Loucy (cell line): ENCODE results near the gene CENPS.

Source experiments
- H2AFZ ChIP-seq: fragments of 200-600 bp; sonication (generic); 2 replicates; pipeline ENCODE4 v1.6.0; 2016; ENCODE audit warnings: antibody characterized with exemption, mild to moderate bottlenecking, low read length, moderate library complexity
- H3F3A ChIP-seq: fragments of 200-600 bp; 2 replicates; pipeline ENCODE4 v1.6.0; 2016; ENCODE audit warnings: antibody characterized with exemption, low read depth, mild to moderate bottlenecking
- H3K27me3 ChIP-seq: fragments of 200-600 bp; sonication (generic); 2 replicates; pipeline ENCODE4 v1.6.1; 2014; ENCODE audit warnings: low read length, mild to moderate bottlenecking; ENCODE audit not compliant: insufficient read depth, poor library complexity, severe bottlenecking
- H3K36me3 ChIP-seq: fragments of 200-600 bp; sonication (generic); 2 replicates; pipeline ENCODE4 v1.6.1; 2016; ENCODE audit warnings: low read length; ENCODE audit not compliant: insufficient read depth
- H3K4me1 ChIP-seq: fragments of 200-600 bp; sonication (generic); 2 replicates; pipeline ENCODE4 v1.5.1; 2014; ENCODE audit warnings: low read length, mild to moderate bottlenecking; ENCODE audit not compliant: insufficient read depth, poor library complexity, severe bottlenecking
- H3K4me2 ChIP-seq: fragments of 200-600 bp; sonication (generic); 2 replicates; pipeline ENCODE4 v1.6.0; 2014; ENCODE audit warnings: antibody characterized with exemption, low read length, low read depth, mild to moderate bottlenecking; ENCODE audit not compliant: poor library complexity, severe bottlenecking
- H3K4me3 ChIP-seq: fragments of 200-600 bp; sonication (generic); 2 replicates; pipeline ENCODE4 v1.5.1; 2014; ENCODE audit warnings: low read length, mild to moderate bottlenecking, mixed read lengths; ENCODE audit not compliant: poor library complexity, severe bottlenecking
- H3K79me2 ChIP-seq: fragments of 200-600 bp; sonication (generic); 2 replicates; pipeline ENCODE4 v1.6.1; 2014; ENCODE audit warnings: low read length; ENCODE audit not compliant: insufficient read depth
- H3K9ac ChIP-seq: fragments of 200-600 bp; sonication (generic); 2 replicates; pipeline ENCODE4 v1.6.0; 2014; ENCODE audit warnings: mild to moderate bottlenecking, low read depth, low read length, moderate library complexity; ENCODE audit not compliant: poor library complexity, severe bottlenecking
- H3K9me2 ChIP-seq: fragments of 200-600 bp; sonication (generic); replicated peaks from 2 replicates; pipeline ENCODE4 v1.6.1; 2016; ENCODE audit warnings: low read depth, low read length, mixed read lengths
- H3K9me3 ChIP-seq: fragments of 200-600 bp; sonication (generic); 2 replicates; pipeline ENCODE4 v1.6.1; 2014; ENCODE audit warnings: mild to moderate bottlenecking, antibody characterized with exemption, low read length, low read depth; ENCODE audit not compliant: insufficient read depth
- H4K20me1 ChIP-seq: fragments of 200-600 bp; sonication (generic); 2 replicates; pipeline ENCODE4 v1.6.0; 2014; ENCODE audit warnings: antibody characterized with exemption, low read length, mild to moderate bottlenecking; ENCODE audit not compliant: insufficient read depth, poor library complexity, severe bottlenecking
- CTCF ChIP-seq: fragments of 200-600 bp; sonication (generic); conservative IDR thresholded peaks from 2 replicates; pipeline ENCODE4 v1.5.1; 2014; ENCODE audit warnings: mild to moderate bottlenecking, antibody characterized with exemption, low read length
- EZH2phosphoT487 ChIP-seq: fragments of 200-600 bp; IDR thresholded peaks from 2 replicates; pipeline ENCODE4 v1.6.1; 2018; ENCODE audit warnings: antibody characterized with exemption, mild to moderate bottlenecking, moderate library complexity, borderline replicate concordance

Gene CENPS

DNA sequence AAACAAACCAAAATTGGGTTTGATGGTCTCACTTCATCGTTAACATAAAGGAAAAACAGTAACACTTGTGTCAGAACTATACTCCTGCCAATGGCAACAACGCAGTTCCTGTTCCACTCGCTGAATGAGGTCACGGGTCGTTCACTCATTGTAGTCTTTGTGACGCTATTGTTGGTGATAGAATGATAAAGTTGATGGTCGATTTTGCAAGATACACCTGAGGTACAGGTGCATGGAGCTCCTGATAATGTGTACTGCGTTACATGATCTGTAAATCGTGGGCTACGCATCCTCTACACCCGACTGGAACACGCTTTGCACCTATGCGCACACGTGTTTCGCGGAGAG is 391 bp upstream of the CENPS start:
- Histone ChIP-seq H3K79me2 (peaks cover 11% of the 10 kb centered on the region), H4K20me1 (no peaks in the 10 kb centered on the region), H3F3A (no peaks in the 10 kb centered on the region), H3K4me2 (peak overlapping the region; percentile 86), H2AFZ (peak overlapping the region; percentile 93; the same call in 1 of the 2 replicates), H3K9me3 (no peaks in the 10 kb centered on the region), H3K9ac (peak overlapping the region; percentile 70), H3K9me2 (no peaks in the 10 kb centered on the region), H3K4me3 (peak overlapping the region; percentile 96), H3K36me3 (no peaks in the 10 kb centered on the region), H3K4me1 (peaks cover 12% of the 10 kb centered on the region), H3K27me3 (no peaks in the 10 kb centered on the region)
- no peak for TF ChIP-seq EZH2phosphoT487
- no peak for TF ChIP-seq CTCF

GRCh38 chr1:10431070-10431730 is 967 bp downstream of the CENPS start:
- peak overlapping the region; percentile 70 for H3K9ac ChIP-seq
- no peak for TF ChIP-seq EZH2phosphoT487
- TF ChIP-seq CTCF = no peak
- H3F3A ChIP-seq = no peaks in the 10 kb centered on the region
- H3K4me2 ChIP-seq = peak overlapping the region; percentile 86
- H2AFZ ChIP-seq = peak overlapping the region; percentile 94
- no peaks in the 10 kb centered on the region for H3K9me3 ChIP-seq
- peaks cover 11% of the 10 kb centered on the region for H3K79me2 ChIP-seq
- H3K4me3 ChIP-seq = peak overlapping the region; percentile 96
- H4K20me1 ChIP-seq = no peaks in the 10 kb centered on the region
- no peaks in the 10 kb centered on the region for H3K27me3 ChIP-seq
- H3K9me2 ChIP-seq = no peaks in the 10 kb centered on the region
- peaks cover 12% of the 10 kb centered on the region for H3K4me1 ChIP-seq
- no peaks in the 10 kb centered on the region for H3K36me3 ChIP-seq

DNA sequence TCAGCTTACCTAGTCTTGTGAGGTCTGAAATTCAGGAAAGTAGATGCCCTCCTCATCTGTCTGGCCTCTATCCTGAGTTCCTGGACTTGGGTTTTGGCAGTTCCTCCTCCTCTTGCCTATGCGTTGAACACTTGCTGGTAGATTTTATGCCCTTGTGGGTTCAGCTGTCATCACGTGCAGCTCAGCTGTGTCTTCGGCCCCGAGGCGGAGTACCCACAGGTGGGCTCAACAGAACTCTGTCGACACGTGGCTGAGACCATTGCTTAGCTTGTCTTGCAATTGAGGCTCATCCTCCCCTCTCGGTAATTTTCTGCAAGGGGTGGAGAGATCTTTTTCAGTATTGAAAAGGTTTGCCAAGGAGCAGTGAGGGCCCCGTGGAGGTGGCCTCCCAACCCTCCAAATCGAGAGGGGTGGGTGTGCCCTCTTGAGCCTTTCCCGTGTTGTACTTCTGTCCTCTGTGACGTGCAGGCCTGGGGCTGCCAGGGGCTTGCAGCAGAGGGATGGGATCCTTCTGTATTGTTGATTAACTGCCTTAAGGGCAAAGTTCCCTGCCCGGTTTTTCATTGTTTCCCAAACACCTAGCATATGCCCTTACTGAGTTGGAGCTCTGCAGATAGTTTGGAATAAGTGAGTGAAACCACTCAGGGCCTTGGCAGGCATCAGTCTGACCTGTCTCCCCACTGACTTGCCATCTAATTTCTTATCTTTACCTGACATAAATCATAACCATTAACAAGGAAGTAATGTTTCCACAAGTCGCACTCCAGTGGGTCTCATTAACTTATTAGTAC is 2.9 kb downstream of the CENPS start:
- H3K9me3 ChIP-seq = no peaks in the 10 kb centered on the region
- peak overlapping the region; percentile 32 for H3K9ac ChIP-seq
- no peaks in the 10 kb centered on the region for H3F3A ChIP-seq

More for the DNA sequence above, 2.9 kb downstream of the CENPS start:
- Histone ChIP-seq H3K4me2 (peak overlapping the region; percentile 35), H3K79me2 (peaks cover 11% of the 10 kb centered on the region), H4K20me1 (no peaks in the 10 kb centered on the region), H3K4me3 (no peak overlapping the region), H3K36me3 (no peaks in the 10 kb centered on the region), H3K27me3 (no peaks in the 10 kb centered on the region), H2AFZ (no peak overlapping the region), H3K9me2 (no peaks in the 10 kb centered on the region), H3K4me1 (peaks cover 14% of the 10 kb centered on the region)
- no peak for TF ChIP-seq EZH2phosphoT487
- TF ChIP-seq CTCF = no peak
